Motor neuron (in vitro differentiated cells): ENCODE measurements around the gene CSF2RB. TPM values are rescaled to one million over a fixed set of nuclear protein-coding genes. Genes with fewer than 3 reads are reported as not detected.

Source experiments
- ATAC-seq, 8 experiments: fragments of 200-7000 bp; cut with Tn5 transposase; replicated peaks in 6 of 8; 2 replicates each; pipeline ENCODE4 v1.8.0; 2021; ENCODE audit warnings: mild to moderate bottlenecking in 8 of 8, moderate library complexity in 8 of 8
- H3K27ac ChIP-seq, 2 donors: fragments of 250-450 bp; sonication (Bioruptor Pico); 2 replicates each; pipeline ENCODE4 v1.9.0; 2021; ENCODE audit warnings: antibody characterized with exemption in 2 of 2, mild to moderate bottlenecking in 2 of 2, moderate library complexity in 1 of 2
- H3K4me1 ChIP-seq, 2 donors: fragments of 250-450 bp; sonication (Bioruptor Pico); replicated peaks in 1 of 2; 2 replicates each; pipeline ENCODE4 v1.6.1; 2021; ENCODE audit warnings: antibody characterized with exemption in 2 of 2, mild to moderate bottlenecking in 2 of 2, moderate library complexity in 1 of 2
- H3K4me3 ChIP-seq, 5 donors: fragments of 250-450 bp; sonication (Bioruptor Pico); 2 replicates each; pipeline ENCODE4 v1.9.0; 2021; ENCODE audit warnings: antibody characterized with exemption in 5 of 5, mild to moderate bottlenecking in 5 of 5, moderate library complexity in 4 of 5
- WGBS, 10 experiments: fragments of 450-650 bp; shearing (Covaris generic); methylation state at CpG; one replicate each; pipeline ENCODE4 v1.0.0; 2022; 5-methylcytosine and 5-hydroxymethylcytosine counted together
- in situ Hi-C, 9 experiments: fragments of 400-800 bp; cut with MboI; loops; one replicate each; pipeline ENCODE4 v1.15.0; 2021; ENCODE audit warnings: low sequenced_read_pairs in 9 of 9, low pct_unique_long_range_greater_than_20kb in 2 of 9; ENCODE audit not compliant: unreplicated experiment in 9 of 9
- total RNA-seq, 8 experiments: library from RNA; unstranded; fragments of 300-600 nt; gene quantifications; 2 replicates each; pipeline versions ENCODE4 v1.2.3 to v1.2.4, GENCODE V29; 2022

CSF2RB gene
- total RNA-seq, 8 experiments from 2014 or later, result 0.08 to 0.38 (median 0.10) TPM; not detected in 3

DNA sequence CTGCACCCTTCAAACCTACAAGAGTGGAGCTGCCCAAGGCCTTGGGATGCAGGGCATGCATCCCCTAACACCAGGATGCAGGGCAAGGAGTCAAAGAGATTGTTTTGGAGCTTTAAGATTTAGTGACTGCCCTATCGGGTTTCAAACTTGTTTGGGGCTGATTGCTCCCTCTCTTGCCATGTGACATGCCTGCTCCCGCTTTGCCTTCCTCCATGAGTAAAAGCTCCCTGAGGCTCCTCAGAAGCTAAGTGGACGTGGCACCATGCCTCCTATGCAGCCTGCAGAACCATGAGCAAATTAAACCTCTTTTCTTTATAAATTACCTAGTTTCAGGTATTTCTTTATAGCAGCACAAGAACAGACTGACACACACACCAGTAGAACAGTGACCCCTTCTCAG is 15.8 kb upstream of the CSF2RB start:
- ATAC-seq, result no peak
- in situ Hi-C loops, result no loop called here
- Histone ChIP-seq H3K27ac (no peak overlapping the region), H3K4me3 (no peak overlapping the region), H3K4me1 (no peaks in the 10 kb centered on the region)
- WGBS, 10 experiments, result 0 to 59% (median 39%) methylated on average over 1 to 3 of the region's 3 CpGs; no CpG with 5 or more reads in 4 of the 10 experiments

DNA sequence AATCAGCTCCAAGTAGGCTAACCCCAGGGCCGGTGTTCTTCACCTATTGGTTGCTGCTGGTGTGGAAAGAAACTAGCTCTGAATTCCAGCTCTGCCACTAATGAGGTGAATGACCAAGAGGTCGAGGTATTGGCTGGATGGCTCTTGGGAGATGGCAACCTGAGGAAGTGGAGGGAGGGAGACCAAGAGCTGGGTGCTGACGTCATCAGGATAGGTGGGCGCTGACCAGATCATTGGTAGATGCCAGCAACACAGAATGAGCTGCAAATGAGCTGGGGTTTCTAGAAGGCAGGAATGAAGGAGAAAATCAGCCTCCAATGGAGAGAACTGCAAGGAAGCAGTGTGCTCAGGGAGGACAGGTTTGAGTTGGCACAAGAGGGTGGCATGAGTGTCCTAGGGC is 14.7 kb upstream of the CSF2RB start:
- in situ Hi-C loops, result no loop called here
- H3K27ac ChIP-seq, result no peak overlapping the region
- no peak overlapping the region for H3K4me3 ChIP-seq
- no peaks in the 10 kb centered on the region for H3K4me1 ChIP-seq
- ATAC-seq, result no peak
- WGBS, 10 experiments, result 0 to 90% (median 54%) methylated on average over 1 to 4 of the region's 4 CpGs; no CpG with 5 or more reads in 2 of the 10 experiments

GRCh38 chr22:36899498-36899897 is 13.9 kb upstream of the CSF2RB start:
- no peak for ATAC-seq
- WGBS, 10 experiments, result 20 to 83% (median 80%) methylated on average over 1 of the region's 1 CpG; no CpG with 5 or more reads in 7 of the 10 experiments
- H3K4me3 ChIP-seq, result no peak overlapping the region
- no peak overlapping the region for H3K27ac ChIP-seq
- in situ Hi-C loops, result no loop called here
- H3K4me1 ChIP-seq, result no peaks in the 10 kb centered on the region

GRCh38 chr22:36900225-36900624 is 13.2 kb upstream of the CSF2RB start:
- WGBS, 10 experiments, result no CpG with 5 or more reads among the region's 2 CpGs
- H3K4me3 ChIP-seq, result no peak overlapping the region
- in situ Hi-C loops, result no loop called here

GRCh38 chr22:36900880-36901279 is 12.5 kb upstream of the CSF2RB start:
- Histone ChIP-seq H3K4me1 (no peaks in the 10 kb centered on the region), H3K27ac (no peak overlapping the region), H3K4me3 (no peak overlapping the region)
- in situ Hi-C loops, result no loop called here
- ATAC-seq, result no peak
- WGBS, 10 experiments, result 0 to 40% (median 22%) methylated on average over 1 to 4 of the region's 4 CpGs; no CpG with 5 or more reads in 4 of the 10 experiments

More at GRCh38 chr22:36900225-36900624, 13.2 kb upstream of the CSF2RB start:
- no peak for ATAC-seq
- no peaks in the 10 kb centered on the region for H3K4me1 ChIP-seq
- H3K27ac ChIP-seq, result no peak overlapping the region

DNA sequence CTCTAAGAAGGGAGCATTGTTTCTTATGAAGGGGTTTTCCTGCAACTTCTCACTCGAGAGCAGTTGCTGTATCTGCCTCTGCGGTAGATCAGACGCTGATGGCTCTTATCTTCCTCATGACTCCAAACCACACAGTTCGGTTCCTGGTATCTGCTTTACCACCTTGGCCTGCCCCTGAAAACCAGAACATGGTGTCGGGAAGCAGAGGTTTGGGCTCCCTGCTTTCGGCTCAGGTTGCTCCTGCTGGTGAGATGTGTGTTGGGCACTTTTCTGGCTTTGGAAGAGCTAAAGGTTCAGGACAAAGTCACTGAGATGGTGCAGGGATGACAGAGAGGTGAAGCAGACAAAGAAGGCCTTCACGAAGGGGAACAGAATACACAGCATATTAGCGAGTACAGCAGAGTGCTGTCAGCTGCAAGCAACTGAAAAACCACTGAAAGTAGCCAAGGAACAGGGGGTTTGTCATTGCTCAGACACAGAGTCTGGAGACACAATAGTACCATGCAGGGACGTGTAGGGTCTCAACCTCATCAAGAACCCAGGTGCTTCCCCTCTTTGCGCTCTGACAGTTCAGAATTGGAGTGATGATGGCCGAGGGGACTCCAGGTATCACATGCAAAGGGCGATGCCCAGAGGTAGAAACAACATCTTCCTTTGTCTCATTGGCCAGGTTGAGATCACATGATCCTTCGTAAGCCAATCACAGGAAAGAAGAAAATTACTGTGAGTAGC is 11.9 kb upstream of the CSF2RB start:
- H3K4me3 ChIP-seq, result no peak overlapping the region
- H3K4me1 ChIP-seq, result no peaks in the 10 kb centered on the region
- no peak for ATAC-seq
- 18 to 82% (median 50%) methylated on average over 1 to 7 of the region's 13 CpGs; no CpG with 5 or more reads in 1 of the 10 experiments for WGBS, 10 experiments
- no peak overlapping the region for H3K27ac ChIP-seq
- in situ Hi-C loops, result no loop called here

- Histone ChIP-seq H3K4me3 (no peak overlapping the region), H3K4me1 (no peaks in the 10 kb centered on the region), H3K27ac (no peak overlapping the region)
- ATAC-seq, result no peak
- 5 to 83% (median 65%) methylated on average over 1 to 8 of the region's 8 CpGs; no CpG with 5 or more reads in 2 of the 10 experiments for WGBS, 10 experiments
- in situ Hi-C loops, result no loop called here
Measured at GRCh38 chr22:36902143-36902926, 11.1 kb upstream of the CSF2RB start.

GRCh38 chr22:36904260-36904880 is 9.1 kb upstream of the CSF2RB start:
- WGBS, 10 experiments, result 0 to 100% (median 72%) methylated on average over 1 to 5 of the region's 6 CpGs
- in situ Hi-C loops, result no loop called here

GRCh38 chr22:36907253-36908195 is 5.9 kb upstream of the CSF2RB start:
- peak in 1 of 8 experiments; percentile 74 for ATAC-seq
- no peak overlapping the region for H3K4me3 ChIP-seq
- no peak overlapping the region for H3K27ac ChIP-seq
- no peaks in the 10 kb centered on the region for H3K4me1 ChIP-seq
- in situ Hi-C loops, result no loop called here
- 25 to 79% (median 53%) methylated on average over 2 to 7 of the region's 7 CpGs; no CpG with 5 or more reads in 1 of the 10 experiments for WGBS, 10 experiments

More at GRCh38 chr22:36904260-36904880, 9.1 kb upstream of the CSF2RB start:
- H3K4me1 ChIP-seq, result no peaks in the 10 kb centered on the region
- H3K27ac ChIP-seq, result no peak overlapping the region
- no peak for ATAC-seq
- H3K4me3 ChIP-seq, result no peak overlapping the region

GRCh38 chr22:36910461-36910860 is 3.0 kb upstream of the CSF2RB start:
- no peak for ATAC-seq
- Histone ChIP-seq H3K27ac (no peak overlapping the region), H3K4me3 (no peak overlapping the region), H3K4me1 (no peaks in the 10 kb centered on the region)
- in situ Hi-C loops, result no loop called here

DNA sequence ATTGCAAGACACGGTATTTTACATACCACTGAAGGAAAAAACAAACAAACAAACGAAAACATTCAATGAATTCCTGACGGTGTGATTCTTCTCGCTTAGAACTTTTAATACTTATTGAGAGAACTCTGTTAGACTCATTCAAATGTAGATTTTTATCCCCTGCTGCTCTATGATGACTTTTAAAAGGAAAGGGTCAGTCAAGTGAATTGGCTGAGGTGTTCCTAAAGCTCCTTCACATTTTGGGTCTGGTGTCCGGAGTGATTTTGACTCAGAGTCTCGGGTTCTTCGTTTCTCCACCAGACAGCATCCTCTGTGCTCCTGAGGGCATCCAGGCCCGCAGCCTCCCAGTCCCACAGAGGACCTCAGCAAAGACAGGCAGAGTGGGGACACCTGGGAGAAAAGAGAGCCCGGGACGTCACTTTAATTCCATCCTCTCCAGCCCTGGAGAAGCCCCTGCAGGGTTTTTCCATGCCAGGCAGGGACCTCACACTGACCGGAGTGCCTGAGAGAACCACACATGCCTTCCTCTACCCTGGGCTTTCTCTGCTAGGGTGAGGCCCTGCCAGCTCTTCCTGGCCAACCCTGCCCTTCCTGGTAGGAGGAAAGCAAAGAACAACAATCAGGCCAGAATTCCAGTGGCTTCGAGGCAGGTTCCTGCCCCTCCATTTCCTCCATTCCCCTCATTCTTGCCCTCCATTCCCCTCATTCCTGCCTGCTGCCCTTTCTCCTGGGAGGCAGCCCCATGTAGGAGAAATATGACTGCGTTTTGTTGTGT is 1.4 kb upstream of the CSF2RB start:
- 0 to 59% (median 18%) methylated on average over 2 to 13 of the region's 13 CpGs; no CpG with 5 or more reads in 1 of the 10 experiments for WGBS, 10 experiments
- Histone ChIP-seq H3K4me3 (no peak overlapping the region), H3K4me1 (no peaks in the 10 kb centered on the region), H3K27ac (no peak overlapping the region)
- no peak for ATAC-seq
- in situ Hi-C loops, result no loop called here
